NB4 (cell line): Measurements from ENCODE around the gene SIRPB1.
A peak's percentile ranks its signal among the peaks of the same experiment; 100 is the strongest.

Experiments used
- DNase-seq: peaks from one replicate; pipeline ENCODE4 v3.0.0; 2010; ENCODE audit warnings: low read depth
- H3K4me3 ChIP-seq: one replicate; pipeline ENCODE4 v1.5.1; 2011; ENCODE audit warnings: mild to moderate bottlenecking, low read depth, low read length, moderate library complexity
- MYC ChIP-seq: IDR thresholded peaks from 2 replicates; pipeline ENCODE4 v1.6.1; 2011; ENCODE audit warnings: low read depth, low read length
- POLR2A ChIP-seq: IDR thresholded peaks from 2 replicates; pipeline ENCODE4 v1.6.1; 2011; ENCODE audit warnings: mild to moderate bottlenecking; ENCODE audit not compliant: insufficient read length; ENCODE audit errors: extremely low read depth
- TF ChIP-seq, protein P1 (sequence below): IDR thresholded peaks from 2 replicates; pipeline ENCODE4 v1.6.1; 2011; ENCODE audit warnings: low read depth, low read length
- TF ChIP-seq, protein P2 (sequence below): IDR thresholded peaks from one replicate; pipeline ENCODE4 v1.5.1; 2012; ENCODE audit warnings: low read depth, low read length

Gene SIRPB1

DNA sequence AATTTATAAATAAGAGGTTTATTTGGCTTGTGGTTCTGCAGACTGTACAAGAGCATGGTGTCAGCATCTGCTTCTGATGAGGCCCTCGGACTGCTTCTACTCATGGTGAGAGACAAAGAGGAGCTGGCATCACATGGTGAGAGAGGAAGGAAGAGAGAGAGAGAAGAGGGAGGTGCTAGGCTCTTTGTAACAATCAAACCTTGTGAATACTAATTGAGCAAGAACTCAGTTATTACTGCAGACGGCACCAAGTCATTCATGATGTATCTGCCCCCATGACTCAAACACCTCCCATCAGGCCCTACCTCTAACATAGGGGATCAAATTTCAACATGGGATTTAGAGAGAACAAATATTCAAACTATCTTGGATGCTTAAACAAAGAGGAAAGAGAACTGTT lies 44.1 kb upstream of the SIRPB1 start:
- no peak overlapping the region for H3K4me3 ChIP-seq
- TF ChIP-seq, protein P1, sequence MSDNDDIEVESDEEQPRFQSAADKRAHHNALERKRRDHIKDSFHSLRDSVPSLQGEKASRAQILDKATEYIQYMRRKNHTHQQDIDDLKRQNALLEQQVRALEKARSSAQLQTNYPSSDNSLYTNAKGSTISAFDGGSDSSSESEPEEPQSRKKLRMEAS = no peak
- TF ChIP-seq, protein P2, sequence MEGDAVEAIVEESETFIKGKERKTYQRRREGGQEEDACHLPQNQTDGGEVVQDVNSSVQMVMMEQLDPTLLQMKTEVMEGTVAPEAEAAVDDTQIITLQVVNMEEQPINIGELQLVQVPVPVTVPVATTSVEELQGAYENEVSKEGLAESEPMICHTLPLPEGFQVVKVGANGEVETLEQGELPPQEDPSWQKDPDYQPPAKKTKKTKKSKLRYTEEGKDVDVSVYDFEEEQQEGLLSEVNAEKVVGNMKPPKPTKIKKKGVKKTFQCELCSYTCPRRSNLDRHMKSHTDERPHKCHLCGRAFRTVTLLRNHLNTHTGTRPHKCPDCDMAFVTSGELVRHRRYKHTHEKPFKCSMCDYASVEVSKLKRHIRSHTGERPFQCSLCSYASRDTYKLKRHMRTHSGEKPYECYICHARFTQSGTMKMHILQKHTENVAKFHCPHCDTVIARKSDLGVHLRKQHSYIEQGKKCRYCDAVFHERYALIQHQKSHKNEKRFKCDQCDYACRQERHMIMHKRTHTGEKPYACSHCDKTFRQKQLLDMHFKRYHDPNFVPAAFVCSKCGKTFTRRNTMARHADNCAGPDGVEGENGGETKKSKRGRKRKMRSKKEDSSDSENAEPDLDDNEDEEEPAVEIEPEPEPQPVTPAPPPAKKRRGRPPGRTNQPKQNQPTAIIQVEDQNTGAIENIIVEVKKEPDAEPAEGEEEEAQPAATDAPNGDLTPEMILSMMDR = no peak
- TF ChIP-seq MYC (no peak), POLR2A (no peak)
- DNase-seq = peak; percentile 79

DNA sequence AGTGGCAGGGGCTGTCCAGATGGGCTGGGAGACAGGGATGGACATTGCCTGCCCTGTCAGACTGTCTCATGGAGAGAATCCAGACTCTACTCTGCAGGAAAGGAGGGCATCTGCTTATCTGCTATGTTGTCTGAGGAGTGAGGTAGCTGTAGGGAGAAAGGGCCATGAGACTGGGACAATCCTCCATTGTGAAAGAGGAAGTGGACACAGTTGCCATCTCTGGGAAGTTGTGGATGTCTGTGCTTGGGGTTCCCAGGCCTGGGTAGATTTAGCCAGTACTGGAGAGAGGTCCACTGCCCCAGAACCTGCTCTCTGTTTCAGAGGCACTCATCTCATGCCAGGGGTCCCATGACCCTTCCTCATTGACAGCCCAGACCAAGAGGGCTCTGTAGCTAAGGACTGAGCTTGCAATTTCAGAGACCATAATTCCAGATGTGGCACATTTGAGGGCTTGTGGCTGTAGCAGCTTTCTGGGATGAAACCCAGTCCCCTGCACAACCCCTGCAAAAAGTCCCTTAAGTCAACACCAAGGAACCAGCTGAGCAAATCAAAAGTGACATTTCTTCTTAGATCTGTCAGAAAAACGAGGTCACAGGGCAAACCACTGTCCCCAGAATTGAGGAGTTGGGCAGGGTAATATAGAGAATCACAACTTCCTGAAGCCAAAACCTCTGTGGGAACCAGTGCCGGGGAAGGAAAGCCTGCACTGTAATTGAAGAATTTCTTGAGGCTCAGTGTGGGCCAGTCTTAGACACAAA lies 41.9 kb upstream of the SIRPB1 start:
- DNase-seq = peak; percentile 46
- H3K4me3 ChIP-seq = no peak overlapping the region
- TF ChIP-seq MYC = no peak
- TF ChIP-seq, protein P1 = no peak
- TF ChIP-seq, protein P2 = no peak
- TF ChIP-seq POLR2A = no peak

DNA sequence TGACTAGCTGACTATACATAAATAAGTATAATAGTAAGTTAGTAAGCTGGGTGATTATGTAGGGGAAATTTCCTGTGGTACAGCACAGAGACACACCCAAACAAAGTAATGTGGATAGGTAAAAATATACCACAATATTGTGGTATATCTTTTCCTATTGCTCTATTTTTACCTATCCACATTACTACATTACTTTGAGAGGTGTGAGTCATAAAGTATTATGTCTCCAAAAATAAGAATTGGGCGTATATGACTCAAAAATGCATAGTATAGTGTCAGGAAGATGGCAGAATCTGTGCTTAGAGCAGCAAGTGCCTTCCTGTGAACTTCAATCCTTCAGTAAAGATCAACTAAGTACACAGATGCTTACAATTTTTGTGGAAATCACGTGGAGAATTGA lies 40.4 kb upstream of the SIRPB1 start:
- no peak overlapping the region for H3K4me3 ChIP-seq
- TF ChIP-seq, protein P1 = no peak
- no peak for TF ChIP-seq POLR2A
- no peak for TF ChIP-seq MYC
- TF ChIP-seq, protein P2 = no peak
- DNase-seq = no peak

DNA sequence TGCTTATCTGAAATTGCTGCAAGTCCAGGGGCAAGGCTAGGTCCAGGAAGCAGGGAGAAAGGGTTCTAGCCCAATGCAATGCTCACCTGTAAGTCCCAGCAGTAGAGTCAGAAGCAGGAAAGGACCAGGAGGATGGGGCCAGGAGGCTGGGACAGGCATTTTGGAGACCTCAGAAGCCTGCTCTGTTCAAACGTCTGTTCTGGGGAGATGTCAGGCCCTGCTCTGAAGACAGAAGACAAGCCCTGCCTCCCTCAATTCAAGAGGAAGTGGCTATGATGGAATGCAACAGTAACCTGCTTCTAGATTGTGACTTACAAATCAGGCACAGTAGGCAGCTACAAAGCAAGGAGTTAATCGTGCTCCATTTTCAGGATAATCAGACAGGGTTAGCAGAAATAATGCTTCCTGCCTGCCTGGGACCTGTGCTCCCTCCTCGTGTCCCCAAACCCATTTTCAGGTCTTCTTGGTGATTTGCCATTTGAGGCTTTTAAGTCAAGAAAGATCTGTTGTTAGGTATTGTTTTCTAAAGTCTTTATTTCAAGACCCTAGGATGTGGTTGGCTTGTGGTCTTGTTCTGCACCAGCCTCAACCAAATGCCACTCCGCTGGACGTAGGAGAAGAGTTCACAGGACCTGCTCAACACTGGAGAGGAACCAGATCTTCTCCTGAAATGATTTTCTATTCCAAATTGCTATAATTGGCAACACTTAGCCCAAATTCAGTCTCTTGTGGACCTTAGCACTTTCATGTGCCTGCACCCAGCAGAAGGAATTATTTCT lies 37.9 kb upstream of the SIRPB1 start, which contains the start of gene SIRPG:
TSS of gene SIRPG (minus strand) at position 224 of the 779 bp plus-strand sequence. CDS start at position 159, 65 bp downstream.
- peak within 1 kb of the TSS; percentile 22 for H3K4me3 ChIP-seq
- peak; percentile 56 for TF ChIP-seq POLR2A
- TF ChIP-seq, protein P2 = no peak
- peak; percentile 86 for DNase-seq

DNA sequence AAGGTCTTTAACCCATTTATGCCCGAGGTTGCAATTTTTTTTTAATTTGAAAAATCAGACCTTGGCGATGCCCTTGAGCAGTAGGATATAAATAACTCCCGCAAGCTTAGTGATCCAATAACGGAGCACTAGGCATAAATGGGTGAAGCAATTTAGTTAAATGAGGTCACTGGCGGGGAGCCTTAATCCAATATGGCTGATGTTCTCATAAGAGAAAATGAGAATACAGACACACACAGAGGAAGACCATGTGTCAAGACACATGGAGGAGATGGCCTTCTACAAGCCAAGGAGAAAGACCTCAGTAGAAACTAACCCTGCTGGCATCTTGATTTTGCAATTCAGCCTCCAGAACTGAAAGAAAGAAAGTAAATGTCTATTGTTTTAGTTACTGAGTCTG lies 37.0 kb upstream of the SIRPB1 start:
- DNase-seq = peak; percentile 41
- no peak overlapping the region for H3K4me3 ChIP-seq
- TF ChIP-seq, protein P1 = no peak; the same call in 1 of the 2 replicates
- TF ChIP-seq, protein P2 = no peak
- TF ChIP-seq MYC (no peak), POLR2A (no peak)
